22Rv1 (cell line): ENCODE data around the gene AGTR1.

ENCODE experiments used
- ZFX ChIP-seq: fragments of 450-650 bp; IDR thresholded peaks from 2 replicates; pipeline ENCODE4 v1.6.1; 2017; ENCODE audit warnings: antibody characterized with exemption, borderline replicate concordance
- TF ChIP-seq, protein P1 (sequence below): fragments of 450-650 bp; IDR thresholded peaks from 2 replicates; pipeline ENCODE4 v1.5.1; 2017; ENCODE audit warnings: mild to moderate bottlenecking

DNA sequence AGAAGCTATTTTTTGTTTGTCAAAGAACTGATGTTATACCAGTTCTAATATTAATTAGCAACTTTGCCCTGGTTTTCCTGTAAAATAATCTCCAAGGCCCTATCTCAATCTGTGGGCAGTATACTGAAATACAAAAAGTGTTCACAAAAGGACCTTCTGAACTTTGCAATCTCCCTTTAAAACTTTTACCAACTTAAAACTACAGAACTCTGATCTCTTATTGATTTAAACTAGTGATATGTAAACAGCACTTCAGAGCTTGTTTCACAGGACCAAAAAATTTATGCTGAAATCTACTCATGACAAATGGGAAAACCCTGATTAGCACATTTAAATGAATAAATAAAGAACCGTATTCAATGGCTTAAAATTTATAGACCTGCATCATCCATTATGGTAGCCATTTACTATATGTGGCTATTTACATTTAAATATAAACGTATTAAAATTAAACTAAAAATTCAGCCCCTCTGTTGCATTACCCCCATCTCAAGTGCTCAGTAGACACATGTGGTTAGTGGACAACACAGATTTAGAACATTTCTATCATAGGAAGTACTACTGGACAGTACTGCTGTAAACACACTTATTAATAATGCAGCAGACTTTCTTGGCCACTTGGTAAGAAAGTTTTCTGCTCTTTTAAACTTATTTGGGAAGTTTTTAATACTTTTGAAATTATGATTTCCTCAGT is 12.0 kb downstream of the AGTR1 start:
- TF ChIP-seq, protein P1, sequence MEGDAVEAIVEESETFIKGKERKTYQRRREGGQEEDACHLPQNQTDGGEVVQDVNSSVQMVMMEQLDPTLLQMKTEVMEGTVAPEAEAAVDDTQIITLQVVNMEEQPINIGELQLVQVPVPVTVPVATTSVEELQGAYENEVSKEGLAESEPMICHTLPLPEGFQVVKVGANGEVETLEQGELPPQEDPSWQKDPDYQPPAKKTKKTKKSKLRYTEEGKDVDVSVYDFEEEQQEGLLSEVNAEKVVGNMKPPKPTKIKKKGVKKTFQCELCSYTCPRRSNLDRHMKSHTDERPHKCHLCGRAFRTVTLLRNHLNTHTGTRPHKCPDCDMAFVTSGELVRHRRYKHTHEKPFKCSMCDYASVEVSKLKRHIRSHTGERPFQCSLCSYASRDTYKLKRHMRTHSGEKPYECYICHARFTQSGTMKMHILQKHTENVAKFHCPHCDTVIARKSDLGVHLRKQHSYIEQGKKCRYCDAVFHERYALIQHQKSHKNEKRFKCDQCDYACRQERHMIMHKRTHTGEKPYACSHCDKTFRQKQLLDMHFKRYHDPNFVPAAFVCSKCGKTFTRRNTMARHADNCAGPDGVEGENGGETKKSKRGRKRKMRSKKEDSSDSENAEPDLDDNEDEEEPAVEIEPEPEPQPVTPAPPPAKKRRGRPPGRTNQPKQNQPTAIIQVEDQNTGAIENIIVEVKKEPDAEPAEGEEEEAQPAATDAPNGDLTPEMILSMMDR: no peak
- no peak for TF ChIP-seq ZFX
